HEK293 (cell line): ENCODE measurements around the gene OR10A6.

Experiments
- CTCF ChIA-PET: fragments of 350-600 bp; formaldehyde crosslinking; extraction: SDS; loops from one replicate; lab custom pipeline; 2021; ENCODE audit warnings: antibody characterized with exemption; lab: Yijun Ruan, JAX
- POLR2A ChIA-PET: fragments of 300-600 bp; formaldehyde crosslinking; extraction: SDS; loops from one replicate; lab custom pipeline; 2020; ENCODE audit warnings: antibody characterized with exemption, inconsistent platforms; lab: Yijun Ruan, JAX
- H3K27ac ChIP-seq: fragments of 200-500 bp; sonication (Bioruptor generic); 2 replicates; pipeline ENCODE4 v1.5.1; 2014; ENCODE audit warnings: low read depth, low read length, control low read depth, inconsistent platforms; ENCODE audit errors: extremely low read depth
- H3K36me3 ChIP-seq, 2 experiments: fragments of 200-500 bp in 1 of 2; sonication (Bioruptor generic) in 1 of 2; 1 replicate in 1 of 2; 2 replicates in 1 of 2; pipeline ENCODE4 v1.5.1; 2014 to 2017; ENCODE audit warnings: inconsistent platforms in 2 of 2, low read length in 2 of 2; ENCODE audit not compliant: control insufficient read depth in 2 of 2, insufficient read depth in 1 of 2
- H3K4me1 ChIP-seq: fragments of 200-500 bp; sonication (Bioruptor generic); 2 replicates; pipeline ENCODE4 v1.5.1; 2014; ENCODE audit warnings: mild to moderate bottlenecking, low read length, inconsistent platforms; ENCODE audit not compliant: control insufficient read depth, insufficient read depth
- H3K4me3 ChIP-seq: 2 replicates; pipeline ENCODE4 v1.5.1; 2011; ENCODE audit warnings: low read depth, mild to moderate bottlenecking, control low read depth, low read length, moderate library complexity
- H3K9me3 ChIP-seq: fragments of 200-500 bp; sonication (Bioruptor generic); 2 replicates; pipeline ENCODE4 v1.5.1; 2014; ENCODE audit warnings: low read depth, low read length, inconsistent platforms; ENCODE audit not compliant: control insufficient read depth, insufficient read depth
- BCL11B ChIP-seq: fragments of 450-650 bp; formaldehyde crosslinking; IDR thresholded peaks from 2 replicates; pipeline ENCODE4 v1.5.1; 2016; ENCODE audit warnings: low read depth, missing biosample characterization, missing genetic modification characterization
- MYNN ChIP-seq: fragments of 450-650 bp; formaldehyde crosslinking; IDR thresholded peaks from 2 replicates; pipeline ENCODE4 v1.5.1; 2016; ENCODE audit warnings: missing biosample characterization, missing genetic modification characterization, borderline replicate concordance
- OSR2 ChIP-seq: fragments of 450-650 bp; formaldehyde crosslinking; IDR thresholded peaks from 2 replicates; pipeline ENCODE4 v1.5.1; 2016; ENCODE audit warnings: missing biosample characterization, missing genetic modification characterization
- PRDM1 ChIP-seq: fragments of 450-650 bp; formaldehyde crosslinking; IDR thresholded peaks from 2 replicates; pipeline ENCODE4; 2016; ENCODE audit warnings: missing biosample characterization, missing genetic modification characterization
- ZBTB17 ChIP-seq: fragments of 450-650 bp; formaldehyde crosslinking; IDR thresholded peaks from 2 replicates; pipeline ENCODE4 v1.5.1; 2016; ENCODE audit warnings: missing biosample characterization, missing genetic modification characterization
- ZBTB20 ChIP-seq: fragments of 450-650 bp; formaldehyde crosslinking; IDR thresholded peaks from 2 replicates; pipeline ENCODE4 v1.5.1; 2016; ENCODE audit warnings: missing biosample characterization, missing genetic modification characterization
- ZBTB7A ChIP-seq: fragments of 450-650 bp; formaldehyde crosslinking; IDR thresholded peaks from 2 replicates; pipeline ENCODE4 v1.5.1; 2016; ENCODE audit warnings: low read depth, missing biosample characterization, missing genetic modification characterization
- ZFP41 ChIP-seq: fragments of 450-650 bp; formaldehyde crosslinking; IDR thresholded peaks from 2 replicates; pipeline ENCODE4 v1.5.1; 2016; ENCODE audit warnings: missing biosample characterization, missing genetic modification characterization, borderline replicate concordance
- ZNF202 ChIP-seq: fragments of 450-650 bp; formaldehyde crosslinking; IDR thresholded peaks from 2 replicates; pipeline ENCODE4 v1.5.1; 2016; ENCODE audit warnings: missing biosample characterization, missing genetic modification characterization, borderline replicate concordance
- ZNF302 ChIP-seq: fragments of 450-650 bp; formaldehyde crosslinking; IDR thresholded peaks from 2 replicates; pipeline ENCODE4 v1.5.1; 2016; ENCODE audit warnings: missing biosample characterization, missing genetic modification characterization, low read depth
- ZNF37A ChIP-seq: fragments of 450-650 bp; IDR thresholded peaks from 2 replicates; pipeline ENCODE4 v1.5.1; 2018; ENCODE audit warnings: missing biosample characterization, missing genetic modification characterization
- ZNF548 ChIP-seq: fragments of 450-650 bp; formaldehyde crosslinking; IDR thresholded peaks from 2 replicates; pipeline ENCODE4 v1.5.1; 2016; ENCODE audit warnings: missing biosample characterization, missing genetic modification characterization
- ZNF76 ChIP-seq: fragments of 450-650 bp; formaldehyde crosslinking; IDR thresholded peaks from 2 replicates; pipeline ENCODE4; 2016; ENCODE audit warnings: low read depth, missing biosample characterization, missing genetic modification characterization, borderline replicate concordance
- ZNF776 ChIP-seq: fragments of 450-650 bp; formaldehyde crosslinking; IDR thresholded peaks from 2 replicates; pipeline ENCODE4 v1.5.0; 2017; ENCODE audit warnings: missing biosample characterization, missing genetic modification characterization, borderline replicate concordance
- ZNF837 ChIP-seq: fragments of 450-650 bp; formaldehyde crosslinking; IDR thresholded peaks from 2 replicates; pipeline ENCODE4 v1.5.1; 2016; ENCODE audit warnings: missing biosample characterization, missing genetic modification characterization
- ZSCAN30 ChIP-seq: fragments of 450-650 bp; IDR thresholded peaks from 2 replicates; pipeline ENCODE4 v1.5.1; 2018; ENCODE audit warnings: missing biosample characterization, mild to moderate bottlenecking, missing genetic modification characterization, moderate library complexity
- TF ChIP-seq, protein P1 (sequence below): fragments of 450-650 bp; formaldehyde crosslinking; IDR thresholded peaks from 2 replicates; pipeline ENCODE4 v1.5.1; 2016; ENCODE audit warnings: missing biosample characterization, missing genetic modification characterization
- TF ChIP-seq, protein P2 (sequence below): fragments of 450-650 bp; formaldehyde crosslinking; IDR thresholded peaks from 2 replicates; pipeline ENCODE4 v1.5.1; 2016; ENCODE audit warnings: missing biosample characterization, missing genetic modification characterization
- TF ChIP-seq, protein P3 (sequence below): fragments of 450-650 bp; formaldehyde crosslinking; optimal IDR thresholded peaks from 2 replicates; pipeline ENCODE3; 2016; ENCODE audit warnings: missing biosample characterization, mild to moderate bottlenecking, missing genetic modification characterization
- TF ChIP-seq, protein P4 (sequence below): fragments of 450-650 bp; IDR thresholded peaks from 2 replicates; pipeline ENCODE4 v1.5.1; 2018; ENCODE audit warnings: missing biosample characterization, missing genetic modification characterization
- TF ChIP-seq, protein P5 (sequence below): fragments of 450-650 bp; formaldehyde crosslinking; IDR thresholded peaks from 2 replicates; pipeline ENCODE4 v1.5.1; 2016; ENCODE audit warnings: missing biosample characterization, missing genetic modification characterization

OR10A6 gene

DNA sequence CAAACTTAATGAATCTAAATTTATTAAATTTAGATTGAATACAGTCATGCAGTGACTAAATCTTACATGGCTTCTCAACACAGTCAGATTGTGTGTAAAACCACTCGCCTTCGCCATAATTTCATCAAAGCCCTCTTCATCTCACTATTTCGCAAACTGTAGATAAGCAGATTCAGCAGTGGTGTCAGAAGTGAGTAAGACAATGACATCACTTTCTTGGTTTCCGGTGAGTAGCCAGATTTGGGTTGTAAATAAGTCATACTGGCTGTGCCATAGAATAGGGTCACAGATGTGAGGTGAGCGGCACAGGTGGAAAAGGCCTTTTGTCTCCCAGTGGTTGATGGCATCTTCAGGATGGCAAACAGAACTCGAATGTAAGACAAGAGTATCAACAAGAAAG is 3.4 kb downstream of the OR10A6 start:
- TF ChIP-seq ZNF202 (tag by site-specific recombination) (no peak), ZBTB7A (no peak), ZNF776 (tag by site-specific recombination) (no peak), ZBTB20 (tag by site-specific recombination) (no peak), ZNF302 (tag by site-specific recombination) (no peak), PRDM1 (tag by site-specific recombination) (no peak), MYNN (tag by site-specific recombination) (no peak), ZNF837 (tag by site-specific recombination) (no peak)
- TF ChIP-seq, protein P1, sequence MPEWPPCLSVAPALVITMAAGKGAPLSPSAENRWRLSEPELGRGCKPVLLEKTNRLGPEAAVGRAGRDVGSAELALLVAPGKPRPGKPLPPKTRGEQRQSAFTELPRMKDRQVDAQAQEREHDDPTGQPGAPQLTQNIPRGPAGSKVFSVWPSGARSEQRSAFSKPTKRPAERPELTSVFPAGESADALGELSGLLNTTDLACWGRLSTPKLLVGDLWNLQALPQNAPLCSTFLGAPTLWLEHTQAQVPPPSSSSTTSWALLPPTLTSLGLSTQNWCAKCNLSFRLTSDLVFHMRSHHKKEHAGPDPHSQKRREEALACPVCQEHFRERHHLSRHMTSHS (tag by site-specific recombination) = no peak
- TF ChIP-seq, protein P2, sequence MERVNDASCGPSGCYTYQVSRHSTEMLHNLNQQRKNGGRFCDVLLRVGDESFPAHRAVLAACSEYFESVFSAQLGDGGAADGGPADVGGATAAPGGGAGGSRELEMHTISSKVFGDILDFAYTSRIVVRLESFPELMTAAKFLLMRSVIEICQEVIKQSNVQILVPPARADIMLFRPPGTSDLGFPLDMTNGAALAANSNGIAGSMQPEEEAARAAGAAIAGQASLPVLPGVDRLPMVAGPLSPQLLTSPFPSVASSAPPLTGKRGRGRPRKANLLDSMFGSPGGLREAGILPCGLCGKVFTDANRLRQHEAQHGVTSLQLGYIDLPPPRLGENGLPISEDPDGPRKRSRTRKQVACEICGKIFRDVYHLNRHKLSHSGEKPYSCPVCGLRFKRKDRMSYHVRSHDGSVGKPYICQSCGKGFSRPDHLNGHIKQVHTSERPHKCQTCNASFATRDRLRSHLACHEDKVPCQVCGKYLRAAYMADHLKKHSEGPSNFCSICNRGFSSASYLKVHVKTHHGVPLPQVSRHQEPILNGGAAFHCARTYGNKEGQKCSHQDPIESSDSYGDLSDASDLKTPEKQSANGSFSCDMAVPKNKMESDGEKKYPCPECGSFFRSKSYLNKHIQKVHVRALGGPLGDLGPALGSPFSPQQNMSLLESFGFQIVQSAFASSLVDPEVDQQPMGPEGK (tag by site-specific recombination) = no peak
- TF ChIP-seq, protein P3, sequence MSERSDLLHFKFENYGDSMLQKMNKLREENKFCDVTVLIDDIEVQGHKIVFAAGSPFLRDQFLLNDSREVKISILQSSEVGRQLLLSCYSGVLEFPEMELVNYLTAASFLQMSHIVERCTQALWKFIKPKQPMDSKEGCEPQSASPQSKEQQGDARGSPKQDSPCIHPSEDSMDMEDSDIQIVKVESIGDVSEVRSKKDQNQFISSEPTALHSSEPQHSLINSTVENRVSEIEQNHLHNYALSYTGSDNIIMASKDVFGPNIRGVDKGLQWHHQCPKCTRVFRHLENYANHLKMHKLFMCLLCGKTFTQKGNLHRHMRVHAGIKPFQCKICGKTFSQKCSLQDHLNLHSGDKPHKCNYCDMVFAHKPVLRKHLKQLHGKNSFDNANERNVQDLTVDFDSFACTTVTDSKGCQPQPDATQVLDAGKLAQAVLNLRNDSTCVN (tag by site-specific recombination) = no peak
- TF ChIP-seq, protein P4, sequence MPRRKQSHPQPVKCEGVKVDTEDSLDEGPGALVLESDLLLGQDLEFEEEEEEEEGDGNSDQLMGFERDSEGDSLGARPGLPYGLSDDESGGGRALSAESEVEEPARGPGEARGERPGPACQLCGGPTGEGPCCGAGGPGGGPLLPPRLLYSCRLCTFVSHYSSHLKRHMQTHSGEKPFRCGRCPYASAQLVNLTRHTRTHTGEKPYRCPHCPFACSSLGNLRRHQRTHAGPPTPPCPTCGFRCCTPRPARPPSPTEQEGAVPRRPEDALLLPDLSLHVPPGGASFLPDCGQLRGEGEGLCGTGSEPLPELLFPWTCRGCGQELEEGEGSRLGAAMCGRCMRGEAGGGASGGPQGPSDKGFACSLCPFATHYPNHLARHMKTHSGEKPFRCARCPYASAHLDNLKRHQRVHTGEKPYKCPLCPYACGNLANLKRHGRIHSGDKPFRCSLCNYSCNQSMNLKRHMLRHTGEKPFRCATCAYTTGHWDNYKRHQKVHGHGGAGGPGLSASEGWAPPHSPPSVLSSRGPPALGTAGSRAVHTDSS (tag by site-specific recombination) = no peak
- TF ChIP-seq, all 188 proteins: peak for 0
- ChIA-PET CTCF (no interaction called here), POLR2A (no interaction called here)
- Histone ChIP-seq H3K4me1 (no peaks in the 10 kb centered on the region), H3K9me3 (no peaks in the 10 kb centered on the region), H3K27ac (no peak overlapping the region), H3K36me3 (no peaks in the 10 kb centered on the region), H3K4me3 (no peak overlapping the region)

DNA sequence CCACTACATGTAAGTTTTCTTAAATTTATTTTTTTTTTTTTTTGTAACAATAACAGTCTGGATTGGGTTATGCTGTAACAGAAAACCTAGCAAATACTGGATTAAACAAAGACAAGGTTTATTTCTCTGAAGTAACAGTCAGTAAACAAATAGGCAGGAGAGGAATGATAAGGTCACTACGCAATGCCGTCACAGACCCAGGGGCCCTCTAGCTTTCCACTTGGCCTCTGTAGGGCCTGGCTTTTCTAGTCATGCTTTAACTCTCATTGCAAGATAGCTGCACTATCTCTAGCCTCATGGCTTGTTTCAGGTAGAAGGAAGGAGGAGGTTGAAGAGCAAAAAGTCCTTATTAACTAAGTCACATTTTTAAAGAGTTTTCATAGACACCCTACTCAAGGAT is 6.5 kb downstream of the OR10A6 start:
- Histone ChIP-seq H3K4me3 (no peak overlapping the region), H3K9me3 (no peaks in the 10 kb centered on the region), H3K27ac (no peak overlapping the region), H3K4me1 (no peaks in the 10 kb centered on the region), H3K36me3 (no peaks in the 10 kb centered on the region)
- no peak for TF ChIP-seq ZNF76 (tag by site-specific recombination)
- no peak for TF ChIP-seq OSR2 (tag by site-specific recombination)
- TF ChIP-seq ZSCAN30 (tag by site-specific recombination) = no peak
- no peak for TF ChIP-seq ZNF548 (tag by site-specific recombination)
- ChIA-PET CTCF (interaction anchor here (0.6 to 0.8 kb wide), 2 partner anchors 13 to 53 kb away, joined by 4 read pairs; no protein-coding TSS in a partner anchor), POLR2A (interaction anchor here (0.9 kb wide), 1 partner anchor 54 kb away, joined by 3 read pairs; no protein-coding TSS in a partner anchor)

DNA sequence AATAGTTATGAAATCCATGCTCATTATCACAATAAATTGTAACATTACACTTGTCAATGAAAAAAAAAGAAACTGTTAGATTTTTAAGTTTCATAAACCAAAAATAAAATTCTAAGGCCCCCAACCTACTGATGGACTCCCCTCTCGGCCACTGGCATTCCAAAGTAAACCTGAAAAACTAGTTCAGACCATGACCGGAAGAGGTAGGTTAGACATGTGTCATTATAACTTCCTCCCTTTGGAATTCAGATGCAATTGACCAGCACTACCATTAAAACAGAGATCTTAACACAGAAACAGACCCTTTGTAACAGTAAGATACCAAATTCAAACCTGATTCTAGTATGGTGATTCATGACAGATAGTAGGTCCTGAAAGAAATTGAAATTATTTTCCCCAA is 12.9 kb downstream of the OR10A6 start:
- CTCF ChIA-PET = no interaction called here
- Histone ChIP-seq H3K4me1 (no peaks in the 10 kb centered on the region), H3K27ac (no peak overlapping the region), H3K4me3 (no peak overlapping the region), H3K36me3 (no peaks in the 10 kb centered on the region), H3K9me3 (no peaks in the 10 kb centered on the region)
- POLR2A ChIA-PET = no interaction called here
- TF ChIP-seq ZFP41 = no peak
- no peak for TF ChIP-seq ZBTB17 (tag by site-specific recombination)
- TF ChIP-seq, protein P5, sequence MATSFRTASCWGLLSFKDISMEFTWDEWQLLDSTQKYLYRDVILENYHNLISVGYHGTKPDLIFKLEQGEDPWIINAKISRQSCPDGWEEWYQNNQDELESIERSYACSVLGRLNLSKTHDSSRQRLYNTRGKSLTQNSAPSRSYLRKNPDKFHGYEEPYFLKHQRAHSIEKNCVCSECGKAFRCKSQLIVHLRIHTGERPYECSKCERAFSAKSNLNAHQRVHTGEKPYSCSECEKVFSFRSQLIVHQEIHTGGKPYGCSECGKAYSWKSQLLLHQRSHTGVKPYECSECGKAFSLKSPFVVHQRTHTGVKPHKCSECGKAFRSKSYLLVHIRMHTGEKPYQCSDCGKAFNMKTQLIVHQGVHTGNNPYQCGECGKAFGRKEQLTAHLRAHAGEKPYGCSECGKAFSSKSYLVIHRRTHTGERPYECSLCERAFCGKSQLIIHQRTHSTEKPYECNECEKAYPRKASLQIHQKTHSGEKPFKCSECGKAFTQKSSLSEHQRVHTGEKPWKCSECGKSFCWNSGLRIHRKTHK (tag by site-specific recombination) = no peak
- TF ChIP-seq BCL11B = no peak
- TF ChIP-seq ZSCAN30 (tag by site-specific recombination) = no peak
- no peak for TF ChIP-seq ZNF37A (tag by site-specific recombination)
- TF ChIP-seq, protein P3 (tag by site-specific recombination) = no peak
